Activated CD4-positive, alpha-beta T cell treated with anti-CD3 and anti-CD28 coated beads, Interleukin-10, Interleukin-2, amounts not matched to agents 100 ng/mL and 50 ng/mL, durations not matched to agents 16 hours and 8 hours (primary cell): ENCODE measurements around the gene PGC.

Experiments used
- DNase-seq: peaks from one replicate; pipeline ENCODE4 v3.0.0-alpha.2; 2020

Gene PGC

DNA sequence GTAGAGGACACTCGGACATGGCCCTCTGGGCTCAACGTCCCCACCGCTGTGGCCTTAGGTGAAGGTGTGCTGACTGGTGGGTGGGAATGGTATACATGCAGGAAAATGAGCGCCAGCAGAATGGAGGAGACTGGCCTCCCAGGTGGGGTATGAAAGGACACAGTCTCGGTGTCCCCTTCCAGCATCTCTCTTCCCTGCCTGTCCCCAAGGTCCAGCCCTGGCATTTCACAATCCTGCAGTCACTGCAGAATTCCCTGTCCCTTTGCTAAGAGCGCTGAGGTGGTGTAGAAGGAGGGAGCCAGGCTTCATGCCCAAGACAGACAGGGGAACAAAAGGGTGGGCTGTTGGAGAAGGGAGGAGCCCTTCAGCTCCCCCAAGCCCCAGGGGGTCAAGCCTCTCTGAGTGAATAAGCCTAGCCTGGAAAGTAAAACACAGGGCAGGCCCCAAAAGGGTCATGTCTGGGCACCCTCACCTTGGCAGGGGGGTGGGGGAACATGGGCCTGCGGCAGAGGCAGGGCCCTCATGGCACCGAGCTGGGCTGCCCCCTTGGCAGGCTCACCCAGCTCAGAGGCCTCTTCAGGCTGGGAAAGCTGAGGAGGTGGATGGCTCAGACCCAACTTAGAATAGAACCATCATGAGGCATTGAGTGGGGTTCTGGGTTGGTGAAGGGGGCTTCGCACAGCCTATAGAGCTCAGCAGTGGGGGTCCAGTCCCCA lies 35.7 kb downstream of the PGC start:
- no peak for DNase-seq

- DNase-seq, result no peak
These were observed 37.8 kb downstream of the PGC start for GRCh38 chr6:41709375-41709774.

DNA sequence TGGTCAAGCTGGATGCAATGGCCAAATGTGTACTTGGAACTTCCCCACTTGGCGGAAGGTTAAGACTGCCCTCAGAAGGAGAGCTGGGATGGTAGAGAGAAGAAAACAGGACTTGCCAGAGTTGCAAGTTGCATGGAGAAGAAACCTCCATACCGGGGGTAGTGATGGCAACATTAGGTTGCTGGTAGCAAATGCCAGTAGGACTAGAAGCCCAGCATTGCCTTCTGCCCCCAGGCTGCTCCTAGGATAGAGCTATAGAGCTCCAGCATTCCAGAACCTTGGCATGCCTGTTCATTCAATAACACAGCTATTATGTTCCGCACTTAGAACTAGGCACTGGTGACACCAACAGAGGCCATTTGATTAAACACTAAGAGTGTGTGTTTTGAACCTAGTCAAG lies 38.3 kb downstream of the PGC start:
- no peak for DNase-seq

- peak; percentile 66 for DNase-seq
These were observed 39.5 kb downstream of the PGC start for GRCh38 chr6:41707565-41708200.

DNA sequence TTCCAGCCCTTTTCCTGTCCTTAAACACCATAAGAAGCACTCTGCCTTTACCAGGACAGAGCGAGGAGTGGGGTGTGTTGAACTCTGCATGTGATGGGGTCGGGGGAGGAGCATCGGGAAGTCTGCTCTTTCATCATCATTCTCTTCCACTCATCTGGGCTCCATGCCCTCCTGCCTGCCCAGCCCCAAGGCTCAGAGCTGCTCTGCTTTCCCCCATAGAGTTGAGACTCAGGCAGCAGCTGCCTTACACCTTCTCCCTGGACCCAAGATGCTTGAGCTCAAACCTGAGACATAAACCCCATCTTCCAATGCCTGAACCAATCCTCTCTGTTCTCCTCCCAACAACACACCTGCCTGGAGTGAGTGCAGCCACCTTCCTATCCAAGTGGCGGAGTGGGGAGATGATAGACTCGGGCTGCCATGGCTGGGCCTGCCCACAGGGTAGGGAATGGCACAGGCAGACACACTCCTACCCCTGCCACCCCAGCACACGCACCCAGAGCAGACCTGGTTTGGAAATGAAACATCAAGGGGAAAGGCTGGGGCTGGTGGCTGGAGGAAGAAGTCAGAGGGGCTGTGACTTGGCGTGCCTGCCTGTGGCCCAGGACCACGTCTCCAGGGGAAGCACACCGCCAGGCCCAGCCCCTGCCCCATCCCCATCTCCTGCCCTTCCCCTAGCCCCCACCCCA lies 40.2 kb downstream of the PGC start:
- DNase-seq, result peak; percentile 38

DNA sequence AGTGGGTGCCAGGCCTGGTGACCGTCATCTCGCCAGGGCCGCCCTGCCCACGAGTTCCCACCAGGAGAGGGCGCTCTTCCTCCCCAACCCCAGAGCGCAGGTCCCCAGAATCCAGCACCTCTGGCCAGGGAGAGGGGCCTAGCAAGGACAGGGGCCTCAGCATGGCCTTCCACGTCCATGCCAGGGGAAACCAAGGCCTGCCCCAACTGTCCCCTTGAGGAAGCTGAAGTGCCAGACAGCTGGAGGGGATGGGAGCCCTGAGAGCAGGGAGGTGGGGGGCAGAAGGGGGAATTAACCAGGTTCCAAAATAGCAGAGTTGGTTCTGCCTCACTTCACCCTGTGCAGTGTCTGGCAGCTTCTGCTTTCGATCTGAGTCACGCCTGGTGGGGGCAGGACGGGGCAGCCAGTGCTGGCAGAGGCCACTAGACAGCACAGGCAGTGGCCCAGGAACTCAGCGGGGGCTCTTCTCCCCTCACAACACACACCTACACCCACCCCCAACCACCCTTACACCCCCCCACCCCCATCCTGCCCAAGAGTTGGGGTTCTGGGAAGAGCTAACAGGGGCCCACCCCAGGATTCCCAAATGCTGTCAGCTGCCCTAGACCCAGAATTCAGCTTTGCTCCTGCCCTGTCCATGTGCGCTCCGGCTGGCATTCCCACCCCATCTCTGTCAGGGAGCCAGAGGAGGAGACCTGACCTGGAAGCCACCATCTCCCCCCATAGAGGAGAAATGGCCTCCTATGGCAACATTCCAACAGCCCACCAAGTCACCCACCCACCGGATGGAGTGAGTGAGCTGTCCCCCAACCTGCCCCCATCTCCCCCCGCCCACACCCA lies 41.0 kb downstream of the PGC start:
- DNase-seq, result peak; percentile 92

DNA sequence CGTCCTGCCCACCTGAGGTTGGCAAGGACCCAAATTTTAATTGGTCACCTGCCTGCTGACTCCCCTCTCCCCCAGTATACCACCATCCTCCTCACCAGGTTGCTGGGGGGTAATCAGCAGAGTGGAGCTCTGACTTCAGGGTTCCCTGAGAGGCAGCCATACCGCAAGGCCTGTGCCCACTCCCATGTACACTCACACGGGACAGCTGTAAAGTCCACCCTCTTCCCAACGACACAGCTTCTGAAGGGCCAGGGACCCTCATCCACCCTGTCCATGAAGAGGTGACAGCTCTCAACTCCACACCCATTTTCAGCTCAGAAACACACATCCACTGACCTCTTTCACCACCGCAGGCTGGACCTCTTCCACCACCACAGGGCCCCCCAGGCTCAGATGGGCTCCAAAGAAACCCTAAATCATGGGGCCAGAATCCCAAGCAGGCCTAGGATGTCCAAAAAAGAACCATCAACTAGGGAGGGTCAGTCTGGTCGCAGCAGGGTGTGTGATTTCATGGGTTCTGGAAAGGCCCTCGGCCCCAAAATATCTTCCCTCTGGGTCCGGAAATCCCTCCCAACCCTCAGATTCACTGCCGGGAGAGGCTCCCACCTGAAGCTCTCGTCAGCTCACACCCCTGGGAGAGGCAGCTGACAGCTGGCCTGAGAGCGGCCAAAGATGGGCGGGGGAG lies 41.7 kb downstream of the PGC start:
- DNase-seq, result no peak

GRCh38 chr6:41704656-41705310 lies 42.4 kb downstream of the PGC start:
- no peak for DNase-seq

DNA sequence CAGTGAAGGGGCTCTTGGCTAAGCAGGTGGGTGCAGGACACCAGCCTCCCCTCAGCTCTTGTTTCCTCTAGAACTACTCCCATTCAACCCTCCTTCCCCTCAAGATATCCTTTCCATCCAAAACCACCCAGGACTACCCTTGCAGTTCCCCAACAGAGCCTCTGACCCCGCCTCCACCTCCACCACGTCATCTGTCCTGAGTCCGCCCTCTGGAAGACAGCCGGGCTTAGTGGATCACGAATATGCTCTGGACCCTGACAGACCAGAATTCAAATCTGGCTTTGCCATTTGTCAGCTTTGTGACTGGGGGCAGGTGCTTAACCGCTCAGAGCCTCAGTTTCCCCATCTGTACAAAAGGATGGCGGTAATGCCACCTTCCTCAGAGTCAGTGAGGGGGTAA lies 43.2 kb downstream of the PGC start:
- DNase-seq, result no peak

DNA sequence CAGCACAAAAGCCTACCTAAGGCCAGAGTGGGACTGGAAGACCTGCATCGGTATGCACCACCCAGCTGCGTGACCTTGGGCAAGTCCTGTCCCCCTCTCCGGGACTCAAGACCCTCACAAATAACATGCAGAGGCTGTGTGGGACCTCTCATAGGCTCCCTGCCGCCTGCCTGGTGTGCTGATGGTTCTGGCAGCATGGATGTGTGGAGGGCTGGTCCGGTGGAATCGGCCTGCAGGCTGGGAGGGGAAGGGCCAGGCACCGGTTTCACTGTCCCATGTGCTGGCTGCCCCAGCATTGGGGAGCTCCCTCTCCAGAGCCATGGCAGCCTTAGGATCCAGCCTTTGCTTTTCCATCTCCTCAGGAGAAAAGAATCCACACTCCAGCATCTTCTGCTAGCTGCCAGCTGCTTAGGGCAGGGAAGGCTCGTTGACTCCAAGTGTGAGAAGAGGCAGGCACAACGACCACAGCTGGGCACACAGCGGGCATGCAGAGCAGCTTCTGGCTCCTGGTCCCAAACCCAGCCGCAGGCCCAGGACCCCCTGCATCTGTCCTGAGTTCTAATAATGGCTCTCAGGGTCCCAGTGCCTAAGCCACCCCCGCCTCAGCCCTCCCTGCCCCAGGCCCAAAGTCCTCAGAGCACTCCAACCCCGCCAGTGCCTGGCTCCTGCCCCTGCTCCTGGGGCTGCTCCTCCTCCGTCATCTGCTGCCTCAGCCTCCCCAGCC lies 44.3 kb downstream of the PGC start:
- no peak for DNase-seq

GRCh38 chr6:41702089-41702745 lies 45.0 kb downstream of the PGC start:
- no peak for DNase-seq

- DNase-seq, result no peak
These were observed 46.5 kb downstream of the PGC start for GRCh38 chr6:41700463-41701347.

DNA sequence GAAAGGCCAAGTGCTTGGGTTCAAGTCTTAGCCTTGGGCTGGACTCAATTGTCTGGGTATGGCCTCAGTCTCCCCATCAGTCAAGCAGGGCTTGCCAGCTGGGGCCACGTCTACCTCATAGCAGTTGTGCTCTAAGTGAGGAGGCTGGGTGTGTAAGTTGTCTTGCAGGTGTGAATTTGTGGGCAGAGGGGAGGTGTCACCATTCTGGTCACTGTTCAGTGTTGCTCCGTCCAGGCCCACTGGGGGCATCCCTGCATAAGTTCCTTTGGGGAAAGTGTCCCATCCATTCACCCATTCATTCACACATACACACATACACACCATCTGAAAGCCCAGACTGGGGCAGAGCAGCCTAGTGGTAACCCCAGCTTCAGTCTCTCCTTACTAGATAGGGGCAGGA lies 48.1 kb downstream of the PGC start:
- no peak for DNase-seq

DNA sequence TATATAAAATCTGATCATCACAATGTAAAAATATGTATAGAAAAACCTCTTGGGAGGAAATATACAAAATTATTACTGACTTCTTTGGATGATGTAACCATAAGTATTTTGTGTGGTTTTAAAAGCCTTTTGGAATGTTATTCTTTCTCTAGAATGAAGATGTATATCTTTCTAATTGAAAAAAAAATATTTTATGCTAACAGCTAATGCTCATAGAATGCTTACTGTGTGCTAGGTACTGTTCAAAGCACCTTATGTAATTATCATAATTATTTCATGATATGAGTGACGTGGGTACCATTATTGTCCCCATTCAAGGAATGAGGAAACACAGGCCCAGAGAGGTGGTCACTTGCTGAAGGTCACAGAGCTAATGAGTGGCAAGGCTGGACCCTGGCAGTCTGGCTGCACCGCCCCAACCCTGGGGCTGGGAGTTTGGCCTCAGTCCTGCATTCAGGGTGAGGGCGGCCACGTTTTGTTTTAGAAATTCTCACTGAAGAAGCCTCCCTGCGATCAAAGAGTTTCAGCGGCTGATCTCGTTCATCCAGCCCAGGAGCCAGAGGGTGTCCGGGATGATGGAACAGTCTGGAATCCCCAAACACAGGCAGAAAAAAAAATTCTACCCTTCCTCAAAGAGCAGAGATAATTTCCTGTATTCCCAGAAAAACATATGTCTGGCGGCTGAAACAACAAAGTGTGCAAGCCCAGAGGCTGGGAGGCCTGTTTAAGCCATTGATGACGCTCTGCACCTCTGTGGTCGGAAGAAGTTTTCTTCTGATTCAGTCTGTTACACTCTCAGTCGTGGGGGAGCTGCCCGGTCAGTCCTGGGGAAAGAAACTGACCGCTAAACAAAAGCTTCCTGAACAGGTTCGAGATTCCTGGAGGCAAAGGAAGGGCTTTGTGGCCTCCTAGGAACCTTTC lies 49.1 kb downstream of the PGC start:
- DNase-seq, result no peak

DNA sequence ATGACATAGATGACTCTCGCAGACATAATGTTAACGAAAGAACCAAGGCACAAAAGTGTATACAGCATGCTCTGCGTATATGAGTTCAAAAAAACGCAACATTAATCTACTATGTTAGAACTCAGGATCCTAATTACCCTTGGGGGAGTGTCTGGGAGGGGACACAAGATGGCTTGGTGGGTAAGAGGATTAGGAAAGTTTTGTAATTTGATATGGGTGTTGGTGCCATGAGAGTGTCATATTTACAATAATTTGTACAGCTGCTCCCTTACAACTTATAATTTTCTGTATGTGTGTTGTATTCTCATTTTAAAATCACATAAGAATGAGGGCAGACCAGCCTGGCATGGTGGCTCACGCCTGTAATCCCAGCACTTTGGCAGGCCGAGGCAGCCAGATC lies 50.4 kb downstream of the PGC start:
- DNase-seq, result no peak

DNA sequence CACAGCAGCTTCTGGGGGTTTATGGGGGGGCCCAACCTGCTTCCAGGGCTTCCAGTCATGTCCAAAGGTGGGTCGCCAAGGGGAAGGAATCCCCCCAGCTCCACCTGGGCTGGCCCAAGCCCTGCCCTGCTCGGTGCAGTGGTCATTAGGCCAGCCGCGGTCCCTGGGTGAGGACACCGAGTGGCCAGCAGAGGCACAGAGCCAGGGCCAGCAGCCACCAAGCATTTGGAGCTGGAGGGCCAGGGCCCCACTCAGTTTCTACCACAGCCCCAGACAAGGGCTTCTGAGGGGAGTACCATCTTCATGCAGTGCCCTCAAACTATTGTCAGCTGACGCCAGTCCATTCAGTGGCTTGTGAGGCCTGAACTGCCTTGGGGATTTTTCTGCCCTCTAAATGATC lies 51.4 kb downstream of the PGC start:
- no peak for DNase-seq

GRCh38 chr6:41694815-41695526 lies 52.2 kb downstream of the PGC start:
- no peak for DNase-seq
